Mucosa of rectum (tissue), 2 donors: ENCODE data around the gene LY6G5B.
A peak's percentile ranks its signal among the peaks of the same experiment; 100 is the strongest.

ENCODE experiments used
- H3K27ac ChIP-seq, 2 donors: one replicate each; pipeline ENCODE4 v1.7.0; 2013; ENCODE audit warnings: inconsistent platforms in 2 of 2, low read depth in 2 of 2, low read length in 2 of 2
- H3K27me3 ChIP-seq, 2 donors: one replicate each; pipeline ENCODE4 v1.7.0; 2013; ENCODE audit warnings: low read length in 2 of 2; ENCODE audit not compliant: control insufficient read depth in 2 of 2, insufficient read depth in 2 of 2
- H3K36me3 ChIP-seq, 2 donors: one replicate each; pipeline ENCODE4 v1.7.0; 2013; ENCODE audit warnings: low read length in 2 of 2; ENCODE audit not compliant: control insufficient read depth in 2 of 2, insufficient read depth in 2 of 2
- H3K4me1 ChIP-seq, 2 donors: one replicate each; pipeline ENCODE4 v1.7.0; 2013; ENCODE audit warnings: low read length in 2 of 2, mild to moderate bottlenecking in 1 of 2; ENCODE audit not compliant: control insufficient read depth in 2 of 2, insufficient read depth in 2 of 2
- H3K4me3 ChIP-seq, 2 donors: one replicate each; pipeline ENCODE4 v1.7.0; 2013; ENCODE audit warnings: low read length in 2 of 2
- H3K9ac ChIP-seq, 2 donors: one replicate each; pipeline ENCODE4 v1.7.0; 2013; ENCODE audit warnings: low read length in 2 of 2, low read depth in 1 of 2, mild to moderate bottlenecking in 1 of 2
- H3K9me3 ChIP-seq, 2 donors: one replicate each; pipeline ENCODE4 v1.7.0; 2013; ENCODE audit warnings: low read length in 2 of 2; ENCODE audit not compliant: control insufficient read depth in 2 of 2
- donor health status: healthy.
- donor health status: Normal muscosa, but diverticular disease.

LY6G5B gene

GRCh38 chr6:31691078-31691463 is 21.3 kb downstream of the LY6G5B start:
- H3K9me3 ChIP-seq, result no peaks in the 10 kb centered on the region
- peak overlapping the region; percentile 56 to 64 for H3K27ac ChIP-seq
- H3K4me1 ChIP-seq, result peaks cover 8 to 19% of the 10 kb centered on the region in 2 donors
- peaks cover 69 to 81% of the 10 kb centered on the region in 2 donors for H3K36me3 ChIP-seq
- H3K27me3 ChIP-seq, result no peaks in the 10 kb centered on the region
- H3K4me3 ChIP-seq, result no peak overlapping the region
- H3K9ac ChIP-seq, result no peak overlapping the region

- Histone ChIP-seq H3K4me1 (peaks cover 8 to 19% of the 10 kb centered on the region in 2 donors), H3K27me3 (no peaks in the 10 kb centered on the region), H3K27ac (no peak overlapping the region), H3K9ac (no peak overlapping the region), H3K4me3 (no peak overlapping the region), H3K9me3 (no peaks in the 10 kb centered on the region), H3K36me3 (peaks cover 69 to 80% of the 10 kb centered on the region in 2 donors)
Observed at GRCh38 chr6:31691564-31692108, 21.9 kb downstream of the LY6G5B start.

GRCh38 chr6:31692353-31692752 is 22.6 kb downstream of the LY6G5B start:
- Histone ChIP-seq H3K4me1 (peaks cover 8 to 19% of the 10 kb centered on the region in 2 donors), H3K36me3 (peaks cover 69 to 75% of the 10 kb centered on the region in 2 donors)

DNA sequence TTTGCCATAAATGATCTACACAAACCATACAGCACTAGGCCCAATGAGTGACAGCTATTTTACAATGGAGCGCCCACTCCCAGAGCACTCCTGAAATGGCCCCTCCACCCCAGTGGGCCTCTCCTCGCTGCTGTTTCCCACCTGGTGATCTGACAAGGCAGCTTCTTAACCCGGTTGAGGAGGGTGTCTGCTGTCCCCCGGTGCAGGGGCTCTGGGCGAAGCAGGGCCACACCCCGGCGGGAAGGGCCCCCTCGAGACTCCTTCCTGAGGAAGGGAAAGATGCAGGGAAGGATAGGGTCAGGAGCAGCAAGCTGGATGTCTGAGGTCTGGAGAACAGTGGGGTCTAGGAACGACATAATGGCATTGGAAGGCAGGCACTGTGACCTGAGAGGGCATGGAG is 23.1 kb downstream of the LY6G5B start:
- Histone ChIP-seq H3K4me3 (no peak overlapping the region), H3K36me3 (peaks cover 68 to 74% of the 10 kb centered on the region in 2 donors), H3K27me3 (no peaks in the 10 kb centered on the region), H3K9ac (no peak overlapping the region), H3K27ac (no peak overlapping the region), H3K4me1 (peaks cover 8 to 19% of the 10 kb centered on the region in 2 donors), H3K9me3 (no peaks in the 10 kb centered on the region)

More at GRCh38 chr6:31692353-31692752, 22.6 kb downstream of the LY6G5B start:
- H3K27ac ChIP-seq, result no peak overlapping the region
- H3K27me3 ChIP-seq, result no peaks in the 10 kb centered on the region
- no peaks in the 10 kb centered on the region for H3K9me3 ChIP-seq
- no peak overlapping the region for H3K4me3 ChIP-seq
- no peak overlapping the region for H3K9ac ChIP-seq

DNA sequence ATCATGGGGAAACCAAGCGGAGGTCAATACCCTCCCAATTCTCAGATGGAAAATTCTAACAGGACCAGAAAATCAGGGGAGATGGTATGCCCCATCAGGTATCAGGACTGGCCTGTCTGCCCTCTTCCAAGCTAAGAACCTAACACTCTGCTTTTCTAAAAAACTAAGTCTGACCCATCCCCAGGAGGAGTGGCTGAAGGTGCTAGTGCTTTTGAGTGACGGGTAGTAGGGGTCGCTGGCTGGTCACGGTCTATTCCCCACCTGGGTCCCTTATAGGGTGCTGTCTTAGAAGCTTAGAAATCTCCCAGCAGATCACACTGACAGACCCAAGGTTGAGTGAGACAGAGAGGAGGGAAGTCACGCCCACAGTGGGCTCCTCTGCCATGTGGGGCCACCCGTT is 23.8 kb downstream of the LY6G5B start:
- H3K36me3 ChIP-seq, result peaks cover 61 to 68% of the 10 kb centered on the region in 2 donors
- no peak overlapping the region for H3K4me3 ChIP-seq
- H3K9me3 ChIP-seq, result no peaks in the 10 kb centered on the region
- H3K27me3 ChIP-seq, result no peaks in the 10 kb centered on the region
- no peak overlapping the region for H3K9ac ChIP-seq
- H3K27ac ChIP-seq, result no peak overlapping the region
- peaks cover 8 to 19% of the 10 kb centered on the region in 2 donors for H3K4me1 ChIP-seq

GRCh38 chr6:31697555-31697954 is 27.8 kb downstream of the LY6G5B start:
- Histone ChIP-seq H3K4me1 (peaks cover 17 to 19% of the 10 kb centered on the region in 2 donors), H3K9ac (no peak overlapping the region), H3K4me3 (no peak overlapping the region), H3K27me3 (no peaks in the 10 kb centered on the region), H3K27ac (no peak overlapping the region), H3K9me3 (no peaks in the 10 kb centered on the region), H3K36me3 (peaks cover 37 to 48% of the 10 kb centered on the region in 2 donors)

DNA sequence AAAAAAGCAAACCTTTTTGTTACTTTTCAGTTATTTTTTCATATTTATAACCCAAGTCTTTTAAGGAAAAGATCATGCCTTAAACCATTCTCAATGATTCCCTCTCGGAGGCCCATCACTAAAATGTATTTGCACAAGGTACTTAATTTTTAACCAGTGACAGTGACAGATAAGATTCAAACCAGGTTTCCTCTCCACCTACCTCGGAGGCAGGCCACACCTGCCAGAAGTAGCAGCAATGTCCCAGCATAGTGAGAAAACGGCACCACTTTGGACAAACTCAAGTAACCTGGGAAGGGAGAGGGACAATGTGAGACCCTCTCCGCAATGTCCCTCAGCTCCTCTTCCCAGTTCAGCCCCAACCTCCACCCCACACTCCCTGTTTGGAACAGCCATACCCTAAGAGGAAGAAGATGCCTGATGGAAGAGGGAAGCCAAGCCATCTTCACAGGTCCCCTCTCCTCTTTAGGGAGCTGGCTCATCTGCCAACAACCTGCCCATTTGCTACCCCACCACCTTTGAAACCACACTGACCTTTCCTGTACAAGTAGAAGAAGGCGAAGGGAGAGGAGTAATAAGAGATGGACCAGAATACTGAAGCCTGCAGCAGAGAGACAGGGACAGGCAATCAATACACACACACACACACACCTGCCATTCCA is 31.1 kb downstream of the LY6G5B start:
- peak overlapping the region in 1 of 2 donors; percentile 20 for H3K4me3 ChIP-seq
- H3K27ac ChIP-seq, result no peak overlapping the region
- peaks cover 16 to 23% of the 10 kb centered on the region in 2 donors for H3K36me3 ChIP-seq
- H3K27me3 ChIP-seq, result no peaks in the 10 kb centered on the region
- no peaks in the 10 kb centered on the region for H3K9me3 ChIP-seq
- H3K9ac ChIP-seq, result peak overlapping the region in 1 of 2 donors; percentile 100
- peaks cover 17 to 24% of the 10 kb centered on the region in 2 donors for H3K4me1 ChIP-seq

DNA sequence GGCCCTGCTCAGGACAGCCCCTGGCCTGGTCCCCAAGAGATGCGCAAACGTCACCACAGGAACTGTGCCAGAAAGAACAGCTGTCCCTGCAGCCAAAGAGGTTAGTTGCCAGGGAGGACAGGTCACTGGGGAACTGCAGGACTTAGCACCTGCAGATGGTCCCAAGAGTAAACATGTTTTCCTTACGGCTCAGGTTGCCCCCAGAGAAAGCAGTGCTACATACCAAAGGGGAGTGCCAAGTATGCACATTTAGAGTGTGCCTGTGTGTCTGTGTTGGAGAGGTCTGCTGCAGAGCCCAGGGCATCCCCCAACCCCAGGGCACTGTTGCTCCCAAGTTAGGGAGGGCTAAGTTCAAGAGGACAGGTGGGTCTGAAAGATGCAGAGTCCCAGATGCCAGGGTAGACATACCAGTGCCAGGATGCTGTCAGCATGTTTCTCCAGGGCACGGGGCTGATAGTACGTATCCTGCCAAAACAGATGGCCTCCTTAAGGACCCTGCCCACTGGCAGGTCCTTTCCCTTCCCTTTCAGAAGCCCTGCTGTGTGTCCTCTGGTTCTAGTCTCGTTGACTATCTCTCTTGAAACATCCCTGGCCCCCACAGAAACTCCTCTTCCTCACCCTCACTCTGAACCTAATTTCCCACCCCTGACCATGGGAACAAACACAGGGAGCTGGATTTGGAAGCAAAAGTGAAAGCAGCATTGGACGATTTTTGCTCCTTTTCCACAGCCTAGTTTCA is 32.1 kb downstream of the LY6G5B start:
- H3K9ac ChIP-seq, result peak overlapping the region; percentile 100
- peaks cover 17 to 24% of the 10 kb centered on the region in 2 donors for H3K4me1 ChIP-seq
- H3K27me3 ChIP-seq, result no peaks in the 10 kb centered on the region
- H3K27ac ChIP-seq, result peak overlapping the region; percentile 99
- H3K36me3 ChIP-seq, result peaks cover 16 to 19% of the 10 kb centered on the region in 2 donors
- peak overlapping the region; percentile 91 to 96 for H3K4me3 ChIP-seq
- H3K9me3 ChIP-seq, result no peaks in the 10 kb centered on the region

DNA sequence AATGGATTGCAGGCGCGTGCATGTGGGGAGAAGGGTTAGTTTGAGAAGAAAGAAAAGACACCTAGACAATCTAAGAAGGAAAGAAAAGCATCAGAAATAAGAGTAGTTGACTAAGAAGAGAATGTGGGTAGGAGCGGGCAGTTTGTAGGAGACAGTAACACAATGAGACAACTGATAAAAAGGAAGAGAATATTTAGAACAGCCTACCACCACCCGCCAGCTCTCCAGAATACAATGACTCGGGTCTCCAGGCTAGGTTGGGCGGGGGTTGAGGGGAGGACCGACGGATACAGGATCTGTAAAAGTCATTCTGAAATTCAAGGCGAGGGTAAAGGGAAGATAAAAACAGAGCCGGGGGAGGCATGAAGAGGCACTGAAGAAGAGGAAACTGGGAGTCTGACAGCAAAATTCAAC is 32.6 kb downstream of the LY6G5B start:
- no peaks in the 10 kb centered on the region for H3K27me3 ChIP-seq
- H3K36me3 ChIP-seq, result peaks cover 11 to 19% of the 10 kb centered on the region in 2 donors
- no peaks in the 10 kb centered on the region for H3K9me3 ChIP-seq
- peak overlapping the region; percentile 99 for H3K27ac ChIP-seq
- peaks cover 17 to 24% of the 10 kb centered on the region in 2 donors for H3K4me1 ChIP-seq
- H3K4me3 ChIP-seq, result peak overlapping the region; percentile 91 to 96
- peak overlapping the region; percentile 100 for H3K9ac ChIP-seq
